ENCODE measurements around the gene TICRR.

The TICRR gene

GRCh38 chr15:89673165-89673512 is 97.9 kb downstream of the TICRR start:
- DNase-seq (ENCODE audit: low read depth in 3 of 3), result no peak

DNA sequence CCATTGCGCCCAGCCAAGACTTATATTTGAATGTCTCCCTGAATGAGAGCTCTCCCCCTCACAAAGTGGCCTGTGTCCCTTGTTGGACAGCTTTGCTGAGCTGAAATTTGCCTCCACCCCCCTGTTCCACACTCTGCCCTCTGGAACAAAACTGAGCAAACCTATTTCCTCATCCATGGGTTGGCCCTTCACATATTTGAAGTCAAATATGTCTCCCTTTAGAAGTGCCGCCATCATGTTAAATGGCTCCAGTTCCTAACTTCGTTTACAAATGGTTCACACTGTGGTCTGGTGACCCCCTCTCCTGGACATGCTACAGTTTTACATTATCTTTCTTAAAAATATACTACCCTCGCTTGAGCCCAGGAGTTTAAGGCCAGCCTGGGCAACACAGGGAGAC is 99.3 kb downstream of the TICRR start:
- no peak for DNase-seq (ENCODE audit: low read depth in 3 of 3)

GRCh38 chr15:89675606-89676005 is 100.3 kb downstream of the TICRR start:
- DNase-seq (ENCODE audit: low read depth in 3 of 3), result no peak

DNA sequence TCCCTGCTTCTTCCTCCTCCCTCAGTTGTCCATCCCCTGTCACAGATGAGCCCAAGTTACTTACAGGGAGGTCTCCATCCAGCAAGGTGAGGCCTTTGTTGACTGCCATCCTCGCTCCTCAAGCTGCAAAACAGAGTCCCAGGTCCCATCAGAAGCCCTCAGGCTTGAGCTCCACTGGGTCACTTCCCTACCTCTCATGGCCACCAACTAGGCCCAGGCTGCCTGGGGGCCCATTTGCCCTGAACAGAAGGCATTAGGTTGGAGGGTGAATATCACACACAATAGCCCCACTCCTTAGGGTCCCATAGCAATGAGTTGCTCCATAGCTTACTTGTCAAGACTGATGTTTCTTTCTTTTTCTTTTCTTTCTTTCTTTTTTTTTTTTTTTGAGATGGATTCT is 102.1 kb downstream of the TICRR start:
- no peak for DNase-seq (ENCODE audit: low read depth in 3 of 3)

All from stimulated activated CD4-positive, alpha-beta T cell treated with anti-CD3 and anti-CD28 coated beads, TNF-alpha, amount 100 ng/mL, for 4 hours (primary cell).